ENCODE results near the gene XIRP2. TPM values are rescaled to one million over a fixed set of nuclear protein-coding genes. Genes with fewer than 3 reads are reported as not detected.

Gene XIRP2
- total RNA-seq, 4 donors from 2014 or later = 0.27 TPM; not detected in 3

DNA sequence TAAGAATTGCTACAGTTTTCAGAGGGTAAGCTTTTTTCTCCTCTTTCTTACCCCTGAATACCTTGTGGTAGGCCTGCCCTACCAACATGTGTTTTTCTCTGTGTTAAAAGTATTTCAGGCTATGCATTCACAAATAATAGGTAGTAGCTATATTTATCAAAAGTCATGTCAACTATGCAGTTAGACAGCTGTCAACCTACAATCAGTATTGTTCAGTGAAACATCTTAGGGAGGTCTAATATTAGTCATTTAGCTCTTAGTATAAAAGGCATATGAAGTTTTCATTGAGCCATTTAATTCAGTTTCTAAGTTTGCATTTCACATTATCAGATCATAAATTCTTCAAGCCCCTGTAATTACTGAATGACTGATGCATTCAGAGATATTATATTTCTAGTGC is 36.7 kb downstream of the XIRP2 start:
- no peaks in the 10 kb centered on the region for H3K9me3 ChIP-seq
- TF ChIP-seq, protein P1, sequence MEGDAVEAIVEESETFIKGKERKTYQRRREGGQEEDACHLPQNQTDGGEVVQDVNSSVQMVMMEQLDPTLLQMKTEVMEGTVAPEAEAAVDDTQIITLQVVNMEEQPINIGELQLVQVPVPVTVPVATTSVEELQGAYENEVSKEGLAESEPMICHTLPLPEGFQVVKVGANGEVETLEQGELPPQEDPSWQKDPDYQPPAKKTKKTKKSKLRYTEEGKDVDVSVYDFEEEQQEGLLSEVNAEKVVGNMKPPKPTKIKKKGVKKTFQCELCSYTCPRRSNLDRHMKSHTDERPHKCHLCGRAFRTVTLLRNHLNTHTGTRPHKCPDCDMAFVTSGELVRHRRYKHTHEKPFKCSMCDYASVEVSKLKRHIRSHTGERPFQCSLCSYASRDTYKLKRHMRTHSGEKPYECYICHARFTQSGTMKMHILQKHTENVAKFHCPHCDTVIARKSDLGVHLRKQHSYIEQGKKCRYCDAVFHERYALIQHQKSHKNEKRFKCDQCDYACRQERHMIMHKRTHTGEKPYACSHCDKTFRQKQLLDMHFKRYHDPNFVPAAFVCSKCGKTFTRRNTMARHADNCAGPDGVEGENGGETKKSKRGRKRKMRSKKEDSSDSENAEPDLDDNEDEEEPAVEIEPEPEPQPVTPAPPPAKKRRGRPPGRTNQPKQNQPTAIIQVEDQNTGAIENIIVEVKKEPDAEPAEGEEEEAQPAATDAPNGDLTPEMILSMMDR (IDR thresholded peaks at IDR 0.05) = no peak
- TF ChIP-seq POLR2A (IDR thresholded peaks at IDR 0.05) (no peak), POLR2AphosphoS5 (IDR thresholded peaks at IDR 0.05) (no peak), EP300 (IDR thresholded peaks at IDR 0.05; ENCODE audit: low read depth) (no peak)
- intact Hi-C loops (cut with DNase I; ENCODE audit: low total_unique reads) = no loop called here
- DNase-seq = no peak
- H3K36me3 ChIP-seq = no peaks in the 10 kb centered on the region
- H3K27ac ChIP-seq = no peak overlapping the region
- H3K4me3 ChIP-seq = no peak overlapping the region
- no peaks in the 10 kb centered on the region for H3K27me3 ChIP-seq
- H3K4me1 ChIP-seq = no peaks in the 10 kb centered on the region
- in situ Hi-C loops (cut with MboI; ENCODE audit: low pct_ligation_motif_present in 1 of 4, low pct_unique_long_range_greater_than_20kb in 1 of 4, low sequenced_read_pairs in 3 of 4) = no loop called here

- Histone ChIP-seq H3K9me3 (no peaks in the 10 kb centered on the region), H3K27ac (no peak overlapping the region), H3K36me3 (no peaks in the 10 kb centered on the region), H3K27me3 (no peaks in the 10 kb centered on the region), H3K4me1 (no peaks in the 10 kb centered on the region), H3K4me3 (no peak overlapping the region)
- in situ Hi-C loops (cut with MboI; ENCODE audit: low pct_ligation_motif_present in 1 of 4, low pct_unique_long_range_greater_than_20kb in 1 of 4, low sequenced_read_pairs in 3 of 4) = no loop called here
- intact Hi-C loops (cut with DNase I; ENCODE audit: low total_unique reads) = no loop called here
- no peak for DNase-seq
- 58 to 71% methylated on average over 1 of the region's 1 CpG for WGBS, 2 donors (ENCODE audit: low coverage in 1 of 2)
- no peak for TF ChIP-seq POLR2AphosphoS5 (IDR thresholded peaks at IDR 0.05)
- no peak for TF ChIP-seq EP300 (IDR thresholded peaks at IDR 0.05; ENCODE audit: low read depth)
- no peak for TF ChIP-seq POLR2A (IDR thresholded peaks at IDR 0.05)
- TF ChIP-seq, protein P1 (IDR thresholded peaks at IDR 0.05) = no peak
Observed at GRCh38 chr2:166926657-166927056, 38.4 kb downstream of the XIRP2 start.

- H3K9me3 ChIP-seq = no peaks in the 10 kb centered on the region
- no peaks in the 10 kb centered on the region for H3K36me3 ChIP-seq
- TF ChIP-seq, protein P1 (IDR thresholded peaks at IDR 0.05) = no peak
- TF ChIP-seq POLR2AphosphoS5 (IDR thresholded peaks at IDR 0.05) (no peak), EP300 (IDR thresholded peaks at IDR 0.05; ENCODE audit: low read depth) (no peak), POLR2A (IDR thresholded peaks at IDR 0.05) (no peak)
- intact Hi-C loops (cut with DNase I; ENCODE audit: low total_unique reads) (no loop called here), in situ Hi-C loops (cut with MboI; ENCODE audit: low pct_ligation_motif_present in 1 of 4, low pct_unique_long_range_greater_than_20kb in 1 of 4, low sequenced_read_pairs in 3 of 4) (no loop called here)
- no peak overlapping the region for H3K4me3 ChIP-seq
- H3K27me3 ChIP-seq = no peaks in the 10 kb centered on the region
- DNase-seq = no peak
- 89 to 100% methylated on average over 1 of the region's 1 CpG for WGBS, 2 donors (ENCODE audit: low coverage in 1 of 2)
- H3K27ac ChIP-seq = no peak overlapping the region
- H3K4me1 ChIP-seq = no peaks in the 10 kb centered on the region
Observed at GRCh38 chr2:166932032-166932431, 43.8 kb downstream of the XIRP2 start.

DNA sequence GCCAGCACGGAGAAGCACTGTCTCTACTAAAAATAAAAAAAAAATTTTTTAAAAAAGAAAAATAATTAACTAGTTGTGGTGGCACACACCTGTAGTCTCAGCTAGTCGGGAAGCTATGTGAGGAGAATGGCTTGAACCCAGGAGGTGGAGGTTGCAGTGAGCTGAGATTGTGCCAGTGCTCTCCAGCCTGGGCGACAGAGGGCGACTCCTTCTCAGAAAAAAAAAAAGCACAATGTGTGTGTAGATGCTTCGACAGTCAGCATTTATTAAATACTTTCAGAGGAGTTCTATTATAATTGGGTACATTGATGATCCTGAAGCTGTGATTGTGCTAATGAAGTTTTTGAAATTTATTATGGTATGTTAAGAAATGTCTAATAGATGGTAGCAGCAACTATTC is 46.5 kb downstream of the XIRP2 start:
- intact Hi-C loops (cut with DNase I; ENCODE audit: low total_unique reads) = no loop called here
- DNase-seq = no peak
- TF ChIP-seq EP300 (IDR thresholded peaks at IDR 0.05; ENCODE audit: low read depth) (no peak), POLR2A (IDR thresholded peaks at IDR 0.05) (no peak), POLR2AphosphoS5 (IDR thresholded peaks at IDR 0.05) (no peak)
- TF ChIP-seq, protein P1 (IDR thresholded peaks at IDR 0.05) = no peak
- in situ Hi-C loops (cut with MboI; ENCODE audit: low pct_ligation_motif_present in 1 of 4, low pct_unique_long_range_greater_than_20kb in 1 of 4, low sequenced_read_pairs in 3 of 4) = no loop called here
- Histone ChIP-seq H3K4me3 (no peak overlapping the region), H3K4me1 (no peaks in the 10 kb centered on the region), H3K36me3 (no peaks in the 10 kb centered on the region), H3K27ac (no peak overlapping the region), H3K27me3 (no peaks in the 10 kb centered on the region), H3K9me3 (no peaks in the 10 kb centered on the region)
- 75 to 78% methylated on average over 4 to 5 of the region's 5 CpGs for WGBS, 2 donors (ENCODE audit: low coverage in 1 of 2)

Data from transverse colon (tissue), 4 donors.